GM12878 (cell line): Measurements from ENCODE around the gene TTLL13. TPM values are rescaled to one million over a fixed set of nuclear protein-coding genes. Genes with fewer than 3 reads are reported as not detected.

Experiments
- ATAC-seq: fragments of 200-7000 bp; cut with Tn5 transposase; 3 replicates; pipeline ENCODE4 v1.9.1; 2020; ENCODE audit warnings: mild to moderate bottlenecking, moderate library complexity
- BruUV-seq: library from RNA; stranded (reverse); fragments of 400-500 nt; replicated peaks from 2 replicates; lab custom pipeline; 2021; lab: Mats Ljungman, UMichigan
- CTCF ChIA-PET: fragments of 300-600 bp; sonication (Branson Sonifier 250); formaldehyde crosslinking; extraction: SDS; loops from one replicate; lab custom pipeline; 2021; ENCODE audit warnings: inconsistent platforms; lab: Yijun Ruan, JAX
- POLR2A ChIA-PET: fragments of 350-600 bp; formaldehyde crosslinking; extraction: SDS; loops from one replicate; lab custom pipeline; 2021; ENCODE audit warnings: inconsistent platforms; lab: Charles Lee
- RAD21 ChIA-PET: fragments of 300-600 bp; sonication (Branson Sonifier 250); formaldehyde crosslinking; loops from one replicate; lab custom pipeline; 2023; ENCODE audit warnings: antibody characterized with exemption; ENCODE audit not compliant: unreplicated experiment; lab: Charles Lee
- SMC1A ChIA-PET: fragments of 300-600 bp; sonication (Branson Sonifier 250); formaldehyde crosslinking; loops from one replicate; lab custom pipeline; 2023; ENCODE audit not compliant: unreplicated experiment, uncharacterized antibody; lab: Charles Lee
- DNase-seq: peaks from one replicate; pipeline ENCODE4 v3.0.0-alpha.2; 2011; ENCODE audit warnings: low read depth, low spot score
- FAIRE-seq: peaks from 3 replicates; lab custom pipeline; 2011; peaks lifted over from hg19 to GRCh38; lab: Jason Lieb, UNC
- H2AFZ ChIP-seq: 2 replicates; pipeline ENCODE4 v1.6.0; 2011; ENCODE audit warnings: low read depth, low read length, control low read depth; ENCODE audit not compliant: control insufficient read depth
- H3K27ac ChIP-seq: 2 replicates; pipeline ENCODE4 v1.5.1; 2011; ENCODE audit warnings: control low read depth; ENCODE audit not compliant: control insufficient read depth, insufficient read depth
- H3K27me3 ChIP-seq, 2 experiments: replicated peaks in 1 of 2; 2 replicates each; pipeline versions ENCODE4 v1.6.0 to v1.6.1; 2011; ENCODE audit warnings: low read length in 1 of 2; ENCODE audit not compliant: control insufficient read depth in 2 of 2, insufficient read depth in 2 of 2
- H3K36me3 ChIP-seq, 2 experiments: 2 replicates each; pipeline ENCODE4 v1.5.1; 2011; ENCODE audit warnings: low read length in 1 of 2; ENCODE audit not compliant: control insufficient read depth in 2 of 2, insufficient read depth in 2 of 2
- H3K4me1 ChIP-seq: 2 replicates; pipeline ENCODE4 v1.6.1; 2011; ENCODE audit warnings: mild to moderate bottlenecking, low read length, moderate library complexity, mixed read lengths; ENCODE audit not compliant: control insufficient read depth, insufficient read depth
- H3K4me2 ChIP-seq: 2 replicates; pipeline ENCODE4 v1.6.0; 2011; ENCODE audit warnings: control low read depth; ENCODE audit not compliant: control insufficient read depth, insufficient read depth
- H3K4me3 ChIP-seq: fragments of 200-600 bp; sonication (generic); 2 replicates; pipeline ENCODE4 v1.5.1; 2016
- H3K79me2 ChIP-seq: 2 replicates; pipeline ENCODE4 v1.6.0; 2011; ENCODE audit warnings: low read length; ENCODE audit not compliant: control insufficient read depth, insufficient read depth
- H3K9ac ChIP-seq: 2 replicates; pipeline ENCODE4 v1.8.0; 2011; ENCODE audit warnings: low read length, control low read depth, mixed read lengths; ENCODE audit not compliant: control insufficient read depth, insufficient read depth
- H3K9me3 ChIP-seq: replicated peaks from 3 replicates; pipeline ENCODE4 v1.5.1; 2011; ENCODE audit warnings: mild to moderate bottlenecking, low read length; ENCODE audit not compliant: control insufficient read depth, insufficient read depth
- H4K20me1 ChIP-seq: 2 replicates; pipeline ENCODE4 v1.6.0; 2011; ENCODE audit not compliant: control insufficient read depth, insufficient read depth
- CREB1 ChIP-seq: IDR thresholded peaks from 2 replicates; pipeline ENCODE4 v1.6.1; 2012; ENCODE audit warnings: low read depth, mild to moderate bottlenecking, inconsistent platforms
- RUNX3 ChIP-seq: IDR thresholded peaks from 2 replicates; pipeline ENCODE4 v1.6.1; 2012; ENCODE audit warnings: low read length, inconsistent platforms
- ZNF274 ChIP-seq: IDR thresholded peaks from one replicate; pipeline ENCODE4 v1.8.0; 2011; ENCODE audit not compliant: insufficient read length, insufficient read depth
- WGBS: methylation state at CpG from one replicate; pipeline ENCODE4 v1.1.6; 2016; ENCODE audit warnings: low lambda C conversion rate; ENCODE audit not compliant: insufficient replicate concordance, insufficient coverage; ENCODE audit errors: missing lambda C conversion rate; 5-methylcytosine and 5-hydroxymethylcytosine counted together
- in situ Hi-C: fragments of 300-500 bp; cut with MboI; formaldehyde crosslinking; loops from 9 replicates; pipeline ENCODE4 v1.14.3; 2018; ENCODE audit warnings: mixed read lengths
- intact Hi-C: fragments of 100-400 bp; cut with micrococcal nuclease; formaldehyde crosslinking; loops from one replicate; pipeline ENCODE4 v1.14.2; 2022; ENCODE audit not compliant: unreplicated experiment
- polyA plus RNA-seq, 11 experiments: library from polyadenylated mRNA; depleted of rRNA in 4 of 11; unstranded in 6 of 11; stranded (reverse) in 5 of 11; fragments of >200 nt; fragmentation: Nextera tagmentation in 4 of 11; fragmentation: Illumina TruSeq in 1 of 11; extraction: Ambion mirVana in 4 of 11; extraction: Trizol in 1 of 11; gene quantifications; 1 replicate in 1 of 11; 2 replicates in 10 of 11; pipeline versions ENCODE4 v1.2.1 to v1.2.3, GENCODE V29; 2011 to 2016; ENCODE audit warnings: inconsistent platforms in 2 of 11, missing spikeins in 2 of 11, low read depth in 1 of 11
- total RNA-seq, 4 experiments: library from RNA; depleted of rRNA in 3 of 4; stranded (reverse); fragments of >200 nt in 3 of 4; fragmentation: Illumina TruSeq in 1 of 4; extraction: Trizol in 1 of 4; gene quantifications; 2 replicates each; pipeline versions ENCODE4 v1.2.1 to v1.2.3, GENCODE V29; 2013 to 2021

The TTLL13 gene
- total and polyA plus RNA-seq, 10 of the 15 experiments (the other 5 are each of a cell fraction or from before 2014, with no cell fraction given) = 0.03 to 0.32 (median 0.13) TPM; not detected in 1

- no peaks in the 10 kb centered on the region; the same call in none of the 2 replicates for H3K79me2 ChIP-seq
- CTCF ChIA-PET = interaction anchor here (0.6 to 2.0 kb wide), 8 partner anchors 23 to 718 kb away, joined by 3 to 8 read pairs (median 4); partner anchors contain the start of gene HDDC3
- FAIRE-seq = no peak
- H3K4me2 ChIP-seq = no peak overlapping the region
- H3K9me3 ChIP-seq = no peaks in the 10 kb centered on the region
- H2AFZ ChIP-seq = no peak overlapping the region
- TF ChIP-seq RUNX3 (peak; percentile 63; the same call in 1 of the 2 replicates), ZNF274 (no peak), CREB1 (0 out of 2 replicates have a peak, but pooled peaks have one; percentile 20)
- TF ChIP-seq, all 136 proteins: peak for 2
- Histone ChIP-seq H3K9ac (no peak overlapping the region), H3K27ac (no peak overlapping the region), H3K36me3 (no peaks in the 10 kb centered on the region; a peak in 1 of 4 replicates), H3K4me1 (peaks cover 23% of the 10 kb centered on the region), H3K27me3 (no peaks in the 10 kb centered on the region), H3K4me3 (no peak overlapping the region), H4K20me1 (no peaks in the 10 kb centered on the region; the same call in 1 of the 2 replicates)
- 54% methylated on average over 8 of the region's 8 CpGs for WGBS
- ATAC-seq = no peak
- in situ Hi-C loops = loop anchor here (5.0 kb wide), 1 partner anchor 52 kb away; no protein-coding TSS in a partner anchor
- no peak for DNase-seq
- ChIA-PET RAD21 (interaction anchor here (0.8 to 2.1 kb wide), 6 partner anchors 10 to 55 kb away, joined by 4 to 8 read pairs (median 4); no protein-coding TSS in a partner anchor), POLR2A (interaction anchor here (0.6 to 2.6 kb wide), 12 partner anchors 10 to 347 kb away, joined by 3 to 13 read pairs (median 4); partner anchors contain the start of gene SEMA4B), SMC1A (interaction anchor here (0.9 to 4.9 kb wide), 6 partner anchors 9 to 18 kb away, joined by 3 to 20 read pairs (median 5); partner anchors contain the start of gene SEMA4B)
- intact Hi-C loops = no loop called here
- no TSS peak for BruUV-seq
Observed at GRCh38 chr15:90214553-90215196, 34.7 kb upstream of the TTLL13 start.
